DMS 273 (cell line): ENCODE results near the gene CKMT2.

Experiments used
- DNase-seq: peaks from one replicate; lab custom pipeline; 2025; ENCODE audit not compliant: unreplicated experiment; lab: John Stamatoyannopoulos, UW

The CKMT2 gene

DNA sequence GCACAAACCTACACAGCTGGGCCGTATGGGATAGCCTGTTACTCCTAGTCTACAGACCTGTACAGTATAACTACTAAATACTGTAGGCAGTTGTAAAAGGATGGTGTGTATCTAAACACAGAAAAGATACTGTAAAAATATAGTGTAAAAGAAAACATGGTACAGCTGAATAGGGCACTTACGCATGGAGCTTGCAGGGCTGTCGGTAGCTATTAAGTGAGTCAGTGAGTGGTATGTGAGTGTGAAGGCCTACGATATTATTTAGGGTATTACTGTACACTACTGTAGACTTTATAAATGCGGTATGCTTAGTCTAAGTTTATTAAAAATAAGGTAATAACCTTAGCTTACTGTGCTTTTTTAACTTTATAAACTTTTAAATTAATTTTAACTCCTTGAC, 69.5 kb downstream of the CKMT2 start:
- no peak for DNase-seq

DNA sequence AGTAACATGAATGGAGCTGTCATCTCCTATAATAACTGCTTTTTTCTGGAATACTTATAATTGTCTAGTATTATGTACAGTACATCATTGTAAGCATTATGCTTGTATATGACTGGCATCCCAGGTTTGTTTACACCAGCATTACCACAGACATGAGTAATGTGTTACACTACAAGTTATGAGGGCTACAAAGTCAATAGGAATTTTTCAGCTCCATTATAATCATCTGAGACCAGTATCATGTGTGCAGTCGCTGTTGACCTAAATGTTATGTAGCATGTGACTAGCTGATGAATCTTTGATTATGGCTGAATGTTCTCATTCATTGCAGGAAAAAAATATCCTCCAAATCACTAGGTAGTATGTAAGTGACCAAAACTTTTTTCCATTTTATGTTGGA, 70.4 kb downstream of the CKMT2 start:
- DNase-seq = no peak

DNA sequence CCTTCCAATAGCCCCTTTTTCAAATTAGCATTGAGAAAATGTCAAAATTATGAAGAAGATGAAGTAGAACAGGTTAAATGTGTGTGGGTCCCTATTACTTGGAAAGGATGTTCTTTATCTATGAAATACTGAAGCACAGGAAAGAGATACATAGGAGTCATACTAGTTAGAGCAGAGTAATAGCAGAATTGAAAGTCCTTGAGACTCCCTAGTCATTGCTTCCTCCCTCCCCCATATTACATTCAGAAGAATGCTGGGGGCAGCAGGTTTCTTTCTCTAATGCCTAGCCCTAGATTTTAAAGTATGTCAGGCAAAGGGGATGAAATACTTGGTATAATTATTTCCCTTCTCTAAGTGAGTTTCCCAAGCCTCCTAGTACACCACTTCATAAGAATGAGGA, 72.7 kb downstream of the CKMT2 start:
- DNase-seq = no peak

DNA sequence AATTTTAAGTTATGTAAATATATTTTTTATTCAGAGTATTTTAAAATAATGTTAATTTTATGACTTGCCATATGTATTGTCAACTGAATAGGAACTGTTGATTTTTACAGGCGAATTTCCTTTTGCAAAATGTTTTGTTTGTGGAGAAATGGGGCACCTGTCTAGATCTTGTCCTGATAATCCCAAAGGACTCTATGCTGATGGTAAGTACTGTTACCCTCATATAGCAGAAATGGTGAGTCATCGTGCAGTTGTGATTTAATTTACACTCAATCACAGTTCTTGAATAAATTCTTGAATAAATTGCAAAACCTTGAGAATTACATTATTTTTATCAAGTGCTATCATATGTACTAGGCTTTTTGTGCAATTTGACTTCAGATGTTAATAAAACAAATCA, 75.7 kb downstream of the CKMT2 start:
- no peak for DNase-seq

DNA sequence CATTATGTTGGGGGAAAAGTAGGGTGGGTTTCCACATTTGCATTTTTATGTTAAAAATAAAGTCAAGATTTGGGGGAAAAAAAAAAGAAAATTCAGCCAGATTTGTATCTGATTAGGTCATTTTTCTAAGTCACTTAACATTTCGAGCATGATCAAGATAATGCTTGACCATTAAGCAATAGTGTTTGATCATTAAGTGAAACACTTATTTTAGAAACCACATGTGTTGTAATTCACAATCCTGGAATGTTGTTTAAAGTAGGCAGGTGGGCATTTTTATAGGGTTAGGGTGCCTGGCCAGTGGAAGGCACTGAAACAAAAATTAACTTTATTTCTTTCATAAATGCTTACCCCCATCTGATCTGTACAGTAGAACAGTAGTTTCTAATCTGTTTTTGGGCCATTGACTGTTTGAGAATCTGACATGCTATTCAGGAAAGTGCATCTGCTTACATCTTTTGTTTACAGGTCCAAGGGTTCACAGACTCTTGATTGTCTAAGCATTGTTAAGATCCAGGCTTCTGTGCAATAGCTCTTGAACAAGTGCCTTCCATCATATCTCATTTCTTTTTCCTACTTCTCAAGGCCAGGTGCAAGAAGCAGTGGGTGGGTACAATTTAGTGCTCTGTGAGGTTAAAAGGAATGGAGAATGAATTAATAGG, 77.4 kb downstream of the CKMT2 start:
- DNase-seq = no peak

DNA sequence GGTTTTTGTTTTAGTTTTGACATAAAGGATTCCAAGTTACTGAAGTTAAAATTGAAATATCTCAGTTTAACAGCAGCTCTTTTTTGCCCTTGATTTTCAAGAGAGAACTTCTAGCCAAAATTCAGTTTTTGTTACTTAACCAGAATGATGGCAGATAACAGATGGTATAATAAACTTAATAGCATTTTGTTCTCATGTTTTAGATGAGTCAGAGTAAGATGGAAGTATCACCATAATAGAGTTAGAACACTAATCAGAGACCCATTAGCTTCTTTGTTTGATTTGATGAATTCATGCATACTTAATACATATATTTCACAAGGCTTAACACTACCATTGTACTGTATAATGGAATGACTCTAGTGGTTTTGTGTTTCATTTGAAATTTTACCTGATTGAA, 80.2 kb downstream of the CKMT2 start:
- no peak for DNase-seq

DNA sequence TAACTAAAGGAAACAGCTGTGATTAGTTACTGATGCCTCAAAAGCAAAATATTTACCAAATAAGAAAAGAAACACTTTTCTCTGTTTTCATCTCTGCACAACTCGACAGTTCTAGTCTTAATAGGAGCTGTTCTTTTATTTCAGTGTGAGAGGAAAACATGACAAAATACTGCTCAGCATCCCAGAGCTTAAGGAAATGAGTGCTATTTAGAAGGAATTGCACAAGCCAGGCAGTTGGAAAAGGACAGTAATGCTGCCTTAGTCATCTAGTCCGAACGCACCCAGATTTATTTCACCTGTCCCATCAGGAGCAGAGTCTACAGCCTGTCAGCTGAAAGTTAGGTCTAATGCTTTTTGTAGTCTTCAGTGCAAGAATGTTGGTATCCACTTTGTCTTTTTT, 80.6 kb downstream of the CKMT2 start:
- DNase-seq = no peak

DNA sequence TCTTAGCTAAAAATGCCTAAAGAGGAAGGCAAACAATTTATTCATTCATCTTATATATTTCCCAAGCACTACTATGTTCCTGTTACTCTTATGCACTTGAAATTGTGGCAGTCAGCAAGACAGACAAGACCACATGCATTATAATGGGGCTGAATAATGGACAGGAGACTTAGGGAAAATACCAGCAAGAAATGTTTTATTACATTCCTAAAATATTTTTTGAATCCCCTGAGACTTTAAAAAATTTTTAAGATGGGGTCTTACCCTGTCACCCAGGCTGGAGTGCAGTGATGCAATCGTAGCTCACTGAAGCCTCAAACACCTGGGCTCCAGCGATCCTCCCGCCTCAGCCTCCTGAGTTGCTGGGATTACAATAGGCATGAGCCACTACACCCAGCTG, 81.5 kb downstream of the CKMT2 start:
- DNase-seq = no peak

DNA sequence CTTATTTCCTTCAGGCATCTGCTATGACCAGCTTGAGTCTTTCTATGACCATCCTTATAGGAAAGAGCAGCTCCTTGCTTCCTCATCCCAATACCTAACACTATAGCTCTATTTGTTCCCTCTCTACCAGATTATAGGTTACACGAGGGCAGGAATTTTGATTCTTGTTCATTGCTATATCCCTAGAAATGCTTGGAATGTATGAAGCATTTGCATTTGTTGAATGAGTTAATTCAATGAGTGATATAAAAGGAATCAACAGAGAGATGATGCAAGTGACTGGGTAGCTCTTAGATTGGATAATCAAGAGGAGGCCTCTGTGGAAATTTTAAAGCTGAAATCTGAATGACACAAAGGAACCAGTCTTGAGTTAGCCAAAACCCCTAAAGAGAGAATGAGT, 82.2 kb downstream of the CKMT2 start:
- DNase-seq = no peak

DNA sequence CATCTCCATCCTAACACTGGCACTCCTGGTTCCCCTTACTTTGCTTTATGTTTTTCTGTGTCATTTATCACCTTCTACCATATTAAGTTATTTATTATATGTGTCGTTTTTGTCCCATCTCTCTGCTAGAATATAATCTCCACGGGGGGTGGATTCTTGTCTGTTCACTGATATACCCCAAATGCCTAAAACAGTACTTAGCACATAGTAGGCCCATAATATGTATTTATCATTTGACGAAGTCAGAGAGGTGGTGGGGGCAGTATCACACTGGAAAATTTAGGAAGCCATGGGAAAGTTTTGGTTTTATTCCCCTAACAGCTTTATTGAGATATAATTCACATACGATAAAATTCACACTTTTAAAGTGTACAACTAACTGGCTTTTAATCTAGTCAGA, 82.7 kb downstream of the CKMT2 start:
- DNase-seq = no peak
